Endothelial cell of umbilical vein (primary cell): ENCODE measurements around the gene TBC1D25. TPM values are rescaled to one million over a fixed set of nuclear protein-coding genes. Genes with fewer than 3 reads are reported as not detected.

ENCODE experiments used
- BruUV-seq: library from RNA; stranded (reverse); fragments of 400-500 nt; replicated peaks from 2 replicates; lab custom pipeline; 2021; lab: Mats Ljungman, UMichigan
- CTCF ChIA-PET: fragments of 300-600, 350-600 bp; sonication (Branson Sonifier 250); formaldehyde crosslinking; loops from one replicate; lab custom pipeline; 2021; ENCODE audit warnings: antibody characterized with exemption, inconsistent platforms; lab: Charles Lee
- POLR2A ChIA-PET: fragments of 300-600, 350-600 bp; sonication (Branson Sonifier 250); formaldehyde crosslinking; loops from one replicate; lab custom pipeline; 2021; ENCODE audit warnings: antibody characterized with exemption, inconsistent platforms; lab: Charles Lee
- DNase-seq: peaks from one replicate; pipeline ENCODE4 v3.0.0-alpha.2; 2011; ENCODE audit warnings: low read depth, low spot score
- FAIRE-seq: peaks from 2 replicates; lab custom pipeline; 2011; peaks lifted over from hg19 to GRCh38; lab: Jason Lieb, UNC
- H2AFZ ChIP-seq: 2 replicates; pipeline ENCODE4 v1.6.0; 2012; ENCODE audit warnings: low read depth, low read length, control low read depth, inconsistent platforms
- H3K27ac ChIP-seq: 2 replicates; pipeline ENCODE4 v1.5.1; 2011; ENCODE audit warnings: low read depth, mild to moderate bottlenecking, control low read depth, low read length, moderate library complexity; ENCODE audit not compliant: insufficient read depth
- H3K27me3 ChIP-seq, 2 experiments: 2 replicates each; pipeline versions ENCODE4 v1.6.0 to v1.6.1; 2011; ENCODE audit warnings: low read length in 2 of 2, mixed read lengths in 1 of 2; ENCODE audit not compliant: control insufficient read depth in 2 of 2, insufficient read depth in 2 of 2
- H3K36me3 ChIP-seq, 2 experiments: 2 replicates in 1 of 2; 3 replicates in 1 of 2; pipeline ENCODE4 v1.5.1; 2011; ENCODE audit warnings: low read length in 2 of 2, mild to moderate bottlenecking in 1 of 2, moderate library complexity in 1 of 2; ENCODE audit not compliant: control insufficient read depth in 2 of 2, insufficient read depth in 2 of 2; ENCODE audit errors: extremely low read depth in 1 of 2
- H3K4me1 ChIP-seq: 3 replicates; pipeline ENCODE4 v1.5.1; 2011; ENCODE audit warnings: mild to moderate bottlenecking, low read length; ENCODE audit not compliant: control insufficient read depth, insufficient read depth; ENCODE audit errors: extremely low read depth
- H3K4me2 ChIP-seq: 2 replicates; pipeline ENCODE4 v1.6.1; 2011; ENCODE audit warnings: low read length, control low read depth, mixed read lengths; ENCODE audit not compliant: insufficient read depth
- H3K4me3 ChIP-seq, 3 experiments: fragments of 200-600 bp in 1 of 3; sonication (generic), shearing (Covaris generic) in 1 of 3; replicated peaks in 1 of 3; 2 replicates each; pipeline ENCODE4 v1.5.1; 2011 to 2016; ENCODE audit warnings: control low read depth in 3 of 3, low read length in 3 of 3, mild to moderate bottlenecking in 2 of 3, inconsistent platforms in 1 of 3, low read depth in 1 of 3, moderate library complexity in 1 of 3; ENCODE audit not compliant: insufficient read depth in 1 of 3
- H3K79me2 ChIP-seq: 2 replicates; pipeline ENCODE4 v1.6.0; 2012; ENCODE audit warnings: low read length, inconsistent platforms; ENCODE audit not compliant: control insufficient read depth, insufficient read depth
- H3K9ac ChIP-seq: replicated peaks from 2 replicates; pipeline ENCODE3; 2011; ENCODE audit warnings: low read length, control low read depth; ENCODE audit not compliant: insufficient read depth; ENCODE audit errors: extremely low read depth
- H3K9me1 ChIP-seq: replicated peaks from 3 replicates; pipeline ENCODE4 v1.6.0; 2011; ENCODE audit warnings: mild to moderate bottlenecking, low read length; ENCODE audit not compliant: control insufficient read depth, insufficient read depth; ENCODE audit errors: extremely low read depth
- H3K9me3 ChIP-seq: replicated peaks from 2 replicates; pipeline ENCODE4 v1.5.1; 2012; ENCODE audit warnings: low read length, inconsistent platforms; ENCODE audit not compliant: control insufficient read depth, insufficient read depth
- H4K20me1 ChIP-seq: replicated peaks from 2 replicates; pipeline ENCODE3; 2011; ENCODE audit warnings: mild to moderate bottlenecking, low read length; ENCODE audit not compliant: control insufficient read depth, insufficient read depth; ENCODE audit errors: extremely low read depth
- EZH2 ChIP-seq: IDR thresholded peaks from 2 replicates; pipeline ENCODE4 v1.6.1; 2012; ENCODE audit warnings: borderline replicate concordance, low read depth, mild to moderate bottlenecking, moderate library complexity, low read length, inconsistent platforms; ENCODE audit not compliant: severe bottlenecking
- FOS ChIP-seq: IDR thresholded peaks from 2 replicates; pipeline ENCODE4 v1.6.1; 2011; ENCODE audit warnings: mild to moderate bottlenecking, low read length, moderate library complexity, borderline replicate concordance; ENCODE audit not compliant: insufficient read depth
- GATA2 ChIP-seq: IDR thresholded peaks from 2 replicates; pipeline ENCODE4 v1.7.0; 2011; ENCODE audit warnings: low read depth, mild to moderate bottlenecking, moderate library complexity, mixed read lengths, low read length; ENCODE audit not compliant: insufficient read length, insufficient read depth
- JUN ChIP-seq: IDR thresholded peaks from 2 replicates; pipeline ENCODE4 v1.6.1; 2011; ENCODE audit warnings: borderline replicate concordance, low read depth; ENCODE audit not compliant: insufficient read length, insufficient read depth
- MYC ChIP-seq: IDR thresholded peaks from one replicate; pipeline ENCODE4 v1.6.1; 2011; ENCODE audit warnings: mild to moderate bottlenecking, low read depth, low read length
- POLR2A ChIP-seq: IDR thresholded peaks from 2 replicates; pipeline ENCODE4 v1.6.1; 2012; ENCODE audit warnings: low read depth, mild to moderate bottlenecking, control low read depth, low read length
- POLR2AphosphoS5 ChIP-seq: IDR thresholded peaks from 2 replicates; pipeline ENCODE4 v1.6.1; 2012; ENCODE audit warnings: low read depth, mild to moderate bottlenecking, control low read depth, low read length, moderate library complexity; ENCODE audit not compliant: insufficient read depth
- dilution Hi-C: fragments of 300-500 bp; cut with MboI; formaldehyde crosslinking; loops from one replicate; pipeline ENCODE4 v1.15.0; 2019; ENCODE audit warnings: low sequenced_read_pairs; ENCODE audit not compliant: extremely low pct_ligation_motif_present
- intact Hi-C: fragments of 100-400 bp; cut with micrococcal nuclease; formaldehyde crosslinking; loops from one replicate; pipeline ENCODE4 v1.10.0; 2022
- polyA plus RNA-seq, 4 experiments: library from polyadenylated mRNA; depleted of rRNA in 3 of 4; stranded (reverse) in 3 of 4; unstranded in 1 of 4; fragments of >200 nt; gene quantifications; 2 replicates each; pipeline versions ENCODE4 v1.2.1 to v1.2.3, GENCODE V29; 2011 to 2012; ENCODE audit warnings: missing spikeins in 1 of 4
- total RNA-seq: library from RNA; stranded (reverse); gene quantifications from 2 replicates; pipeline ENCODE4 v1.2.3, GENCODE V29; 2021
- TF ChIP-seq, protein P1 (sequence below), 2 donors: IDR thresholded peaks; 1 replicate in 1 of 2; 2 replicates in 1 of 2; pipeline ENCODE4 v1.5.1; 2011; ENCODE audit warnings: low read length in 2 of 2, mild to moderate bottlenecking in 2 of 2, moderate library complexity in 2 of 2, control low read depth in 1 of 2, inconsistent platforms in 1 of 2, low read depth in 1 of 2; ENCODE audit not compliant: insufficient read depth in 1 of 2; ENCODE audit errors: extremely low read depth in 1 of 2
- TF ChIP-seq, protein P2 (sequence below): IDR thresholded peaks from 2 replicates; pipeline ENCODE4 v1.6.1; 2011; ENCODE audit not compliant: insufficient read depth, insufficient read length

TBC1D25 gene
- total and polyA plus RNA-seq, 2 donors (not counting 3 experiments of a cell fraction or from before 2014, with no cell fraction given), result 16.0 to 16.3 TPM

DNA sequence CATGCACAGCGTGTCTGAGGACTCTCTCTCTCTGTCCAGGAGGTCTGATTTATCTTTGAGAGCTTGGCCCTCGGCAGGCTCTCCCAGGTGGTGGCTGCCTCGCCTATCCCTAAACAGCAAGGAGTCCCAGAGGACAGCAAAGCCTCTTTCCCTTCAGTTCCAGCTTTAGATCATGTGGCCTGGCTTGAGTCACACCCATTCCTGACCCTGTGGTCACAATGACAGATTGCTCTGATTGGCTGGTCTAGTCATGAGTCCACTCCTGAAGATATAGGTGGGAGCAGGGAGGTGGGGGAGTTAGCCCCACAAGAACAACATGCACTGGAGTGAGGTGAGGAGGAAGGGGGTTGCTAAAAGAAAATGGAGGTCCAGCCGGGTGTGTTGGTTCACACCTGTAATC is 42.9 kb upstream of the TBC1D25 start:
- Histone ChIP-seq H3K4me2 (no peak overlapping the region), H3K4me3 (no peak overlapping the region), H3K4me1 (peaks cover 14% of the 10 kb centered on the region), H3K79me2 (no peaks in the 10 kb centered on the region), H4K20me1 (no peaks in the 10 kb centered on the region), H3K9me1 (no peaks in the 10 kb centered on the region), H2AFZ (no peak overlapping the region), H3K27me3 (no peaks in the 10 kb centered on the region), H3K36me3 (no peaks in the 10 kb centered on the region), H3K9me3 (no peaks in the 10 kb centered on the region), H3K27ac (no peak overlapping the region), H3K9ac (no peak overlapping the region)
- TF ChIP-seq JUN (no peak), POLR2AphosphoS5 (no peak), POLR2A (no peak), EZH2 (no peak)
- TF ChIP-seq, protein P1, sequence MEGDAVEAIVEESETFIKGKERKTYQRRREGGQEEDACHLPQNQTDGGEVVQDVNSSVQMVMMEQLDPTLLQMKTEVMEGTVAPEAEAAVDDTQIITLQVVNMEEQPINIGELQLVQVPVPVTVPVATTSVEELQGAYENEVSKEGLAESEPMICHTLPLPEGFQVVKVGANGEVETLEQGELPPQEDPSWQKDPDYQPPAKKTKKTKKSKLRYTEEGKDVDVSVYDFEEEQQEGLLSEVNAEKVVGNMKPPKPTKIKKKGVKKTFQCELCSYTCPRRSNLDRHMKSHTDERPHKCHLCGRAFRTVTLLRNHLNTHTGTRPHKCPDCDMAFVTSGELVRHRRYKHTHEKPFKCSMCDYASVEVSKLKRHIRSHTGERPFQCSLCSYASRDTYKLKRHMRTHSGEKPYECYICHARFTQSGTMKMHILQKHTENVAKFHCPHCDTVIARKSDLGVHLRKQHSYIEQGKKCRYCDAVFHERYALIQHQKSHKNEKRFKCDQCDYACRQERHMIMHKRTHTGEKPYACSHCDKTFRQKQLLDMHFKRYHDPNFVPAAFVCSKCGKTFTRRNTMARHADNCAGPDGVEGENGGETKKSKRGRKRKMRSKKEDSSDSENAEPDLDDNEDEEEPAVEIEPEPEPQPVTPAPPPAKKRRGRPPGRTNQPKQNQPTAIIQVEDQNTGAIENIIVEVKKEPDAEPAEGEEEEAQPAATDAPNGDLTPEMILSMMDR (IDR thresholded peaks at IDR 0.05; ENCODE audit: extremely low read depth in 1 of 2, insufficient read depth in 1 of 2, low read depth in 1 of 2, low read length in 2 of 2), result no peak
- FAIRE-seq (no peak), DNase-seq (no peak)
- no TSS peak for BruUV-seq
- dilution Hi-C loops (no loop called here), intact Hi-C loops (no loop called here)
- ChIA-PET POLR2A (no interaction called here), CTCF (no interaction called here)

DNA sequence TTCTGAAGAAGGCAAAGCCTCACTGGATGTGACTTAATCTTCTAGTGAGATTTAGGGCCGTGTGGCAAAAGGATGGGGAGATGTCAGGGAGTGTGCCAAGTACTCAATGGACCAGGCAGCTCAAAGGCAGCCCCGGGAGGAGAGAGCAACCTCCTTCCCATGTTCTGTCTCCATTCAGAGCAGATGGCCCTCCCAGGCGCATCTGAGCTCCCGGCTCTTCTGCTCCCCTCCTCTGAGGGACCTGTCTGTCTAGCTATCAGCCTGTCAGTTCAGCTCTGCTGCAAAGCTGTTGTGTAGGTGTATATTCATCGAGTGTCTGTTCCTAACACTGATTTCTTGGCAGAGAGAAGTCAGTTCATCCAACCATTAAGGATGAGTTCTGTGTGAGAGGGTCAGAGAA is 41.6 kb upstream of the TBC1D25 start:
- H3K27me3 ChIP-seq, result no peaks in the 10 kb centered on the region
- TF ChIP-seq POLR2AphosphoS5 (no peak), EZH2 (no peak), FOS (no peak), JUN (no peak), GATA2 (no peak), MYC (no peak), POLR2A (no peak)
- TF ChIP-seq, protein P2, sequence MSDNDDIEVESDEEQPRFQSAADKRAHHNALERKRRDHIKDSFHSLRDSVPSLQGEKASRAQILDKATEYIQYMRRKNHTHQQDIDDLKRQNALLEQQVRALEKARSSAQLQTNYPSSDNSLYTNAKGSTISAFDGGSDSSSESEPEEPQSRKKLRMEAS, result no peak
- TF ChIP-seq, protein P1 (IDR thresholded peaks at IDR 0.05; ENCODE audit: extremely low read depth in 1 of 2, insufficient read depth in 1 of 2, low read depth in 1 of 2, low read length in 2 of 2), result no peak
- dilution Hi-C loops (no loop called here), intact Hi-C loops (no loop called here)
- H3K79me2 ChIP-seq, result no peaks in the 10 kb centered on the region
- H3K9ac ChIP-seq, result no peak overlapping the region
- no peaks in the 10 kb centered on the region for H3K36me3 ChIP-seq
- ChIA-PET CTCF (no interaction called here), POLR2A (no interaction called here)
- H3K4me3 ChIP-seq, result no peak overlapping the region
- H3K9me3 ChIP-seq, result no peaks in the 10 kb centered on the region
- no peak overlapping the region for H2AFZ ChIP-seq
- H3K4me2 ChIP-seq, result no peak overlapping the region
- FAIRE-seq (no peak), DNase-seq (no peak)
- BruUV-seq, result no TSS peak
- peaks cover 8% of the 10 kb centered on the region for H3K4me1 ChIP-seq
- no peaks in the 10 kb centered on the region for H3K9me1 ChIP-seq
- H3K27ac ChIP-seq, result no peak overlapping the region
- H4K20me1 ChIP-seq, result no peaks in the 10 kb centered on the region
